ENCODE measurements around the gene LSS.
"Not testable (repeated sequence)": the region's sequence is repeated elsewhere in the genome, so short reads cannot be mapped to it uniquely, and the experiment has no call there.

Gene LSS

GRCh38 chr21:46245213-46245915 lies 16.8 kb upstream of the LSS start:
- no peak for DNase-seq

DNA sequence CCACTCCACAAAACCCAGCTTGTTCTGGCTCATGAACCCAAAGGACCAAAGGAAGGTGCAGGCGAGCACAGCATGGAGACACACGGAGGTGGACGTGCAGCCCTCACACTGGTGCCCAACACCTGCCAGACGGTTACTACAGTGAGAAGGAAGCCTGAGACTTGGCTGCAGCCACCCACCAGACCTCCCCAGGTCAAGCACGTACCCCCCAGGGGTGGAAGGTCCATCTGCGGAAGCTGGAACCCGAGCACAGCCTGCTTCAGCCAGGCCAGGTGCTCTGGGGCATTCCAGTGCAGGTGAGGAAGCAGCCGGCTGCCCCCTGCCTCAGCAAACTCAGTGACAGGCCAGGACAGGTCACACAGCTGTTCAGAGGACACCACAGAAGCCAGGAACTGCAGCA lies 16.0 kb upstream of the LSS start:
- no peak for DNase-seq

- DNase-seq = no peak
Measured at GRCh38 chr21:46243960-46244361, 15.4 kb upstream of the LSS start.

GRCh38 chr21:46243325-46243724 lies 14.8 kb upstream of the LSS start:
- DNase-seq = no peak

DNA sequence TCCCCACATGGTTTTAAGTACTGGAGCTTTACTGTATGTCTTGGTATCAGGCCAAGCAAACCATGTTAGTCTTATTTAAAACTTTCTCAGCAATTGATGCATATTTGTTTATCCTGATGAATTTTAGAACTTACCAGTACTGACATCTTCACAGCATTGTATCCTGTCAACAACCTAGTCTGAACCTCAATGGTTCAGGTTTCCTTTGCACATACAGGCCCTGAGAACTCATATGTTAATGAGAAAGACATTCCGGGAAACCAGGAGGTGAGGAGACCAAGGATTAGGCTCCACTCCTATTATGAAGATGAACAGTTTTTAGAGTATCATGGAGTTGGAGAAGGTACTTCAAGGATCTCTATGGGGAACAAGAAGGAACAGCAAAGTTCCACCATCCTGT lies 13.0 kb upstream of the LSS start:
- not testable (repeated sequence) for DNase-seq

DNA sequence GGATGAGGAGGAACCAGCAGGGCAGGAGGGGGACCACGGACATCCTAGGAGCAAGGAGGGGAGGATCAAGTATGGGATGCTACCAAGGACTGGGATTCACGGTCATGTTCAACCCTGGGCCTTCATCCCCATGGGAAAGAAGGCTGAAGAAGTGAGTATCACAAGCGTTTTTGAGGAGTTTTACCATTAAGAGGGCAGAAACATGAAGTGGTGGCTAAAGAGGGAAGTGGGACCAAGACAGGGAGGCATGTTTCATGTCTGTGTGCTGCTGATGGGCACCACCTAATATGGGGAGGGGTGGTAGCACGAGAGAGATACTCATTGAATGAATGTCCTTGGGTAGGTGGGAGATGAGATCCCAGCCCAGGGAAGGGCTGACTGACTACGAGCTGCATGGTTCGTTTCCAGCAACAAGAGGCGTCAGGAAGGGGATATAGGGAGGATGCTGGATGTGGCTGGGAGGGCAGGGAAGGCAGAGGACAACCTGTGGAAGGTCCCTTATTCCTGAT lies 11.3 kb upstream of the LSS start:
- no peak for DNase-seq

DNA sequence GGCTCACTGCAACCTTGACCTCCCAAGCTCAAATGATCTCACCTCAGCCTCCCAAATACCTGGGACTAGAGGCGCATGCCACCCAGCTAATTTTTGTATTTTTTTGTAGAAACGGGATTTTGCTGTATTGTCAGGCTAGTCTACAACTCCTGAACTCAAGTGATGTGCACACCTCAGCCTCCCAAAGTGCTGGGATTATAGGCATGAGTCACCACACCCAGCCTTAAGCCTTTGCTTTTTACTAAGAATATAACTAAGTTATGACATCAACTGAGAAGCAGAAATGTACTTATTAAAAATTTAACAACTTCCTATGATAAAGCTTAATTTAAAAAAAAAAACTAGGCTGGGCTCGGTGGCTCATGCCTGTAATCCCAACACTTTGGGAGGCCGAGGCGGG lies 8.9 kb upstream of the LSS start:
- no peak for DNase-seq

DNA sequence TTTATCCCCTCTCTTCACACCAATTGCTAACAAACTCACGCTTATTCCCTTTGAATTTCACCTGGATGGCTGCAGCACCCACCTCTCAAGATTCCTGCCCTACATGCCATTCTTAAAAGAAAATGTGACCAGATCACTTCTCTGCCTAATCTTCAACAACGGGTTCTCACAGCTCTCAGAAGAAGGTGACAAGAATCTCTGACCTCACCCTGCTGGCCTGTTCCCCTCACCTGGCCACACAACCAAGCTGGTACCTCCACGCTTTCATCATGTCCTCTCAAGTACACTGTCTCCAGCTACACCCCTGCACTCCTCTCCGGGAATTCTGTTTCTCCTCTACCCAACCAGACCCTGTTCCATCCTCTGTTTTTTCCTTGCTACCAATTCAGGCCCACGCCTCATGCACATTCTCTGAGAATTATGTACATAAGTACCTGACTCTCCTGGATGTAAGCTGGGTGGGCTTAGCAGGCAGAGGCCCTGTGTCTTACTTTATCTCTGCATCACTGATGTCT lies 5.9 kb upstream of the LSS start:
- DNase-seq = no peak

GRCh38 chr21:46229923-46230260 lies 1.3 kb upstream of the LSS start:
- no peak for DNase-seq

GRCh38 chr21:46229133-46229922 lies 754 bp upstream of the LSS start:
- no peak for DNase-seq

- DNase-seq = no peak
Measured at GRCh38 chr21:46227811-46228344, 696 bp downstream of the LSS start.

DNA sequence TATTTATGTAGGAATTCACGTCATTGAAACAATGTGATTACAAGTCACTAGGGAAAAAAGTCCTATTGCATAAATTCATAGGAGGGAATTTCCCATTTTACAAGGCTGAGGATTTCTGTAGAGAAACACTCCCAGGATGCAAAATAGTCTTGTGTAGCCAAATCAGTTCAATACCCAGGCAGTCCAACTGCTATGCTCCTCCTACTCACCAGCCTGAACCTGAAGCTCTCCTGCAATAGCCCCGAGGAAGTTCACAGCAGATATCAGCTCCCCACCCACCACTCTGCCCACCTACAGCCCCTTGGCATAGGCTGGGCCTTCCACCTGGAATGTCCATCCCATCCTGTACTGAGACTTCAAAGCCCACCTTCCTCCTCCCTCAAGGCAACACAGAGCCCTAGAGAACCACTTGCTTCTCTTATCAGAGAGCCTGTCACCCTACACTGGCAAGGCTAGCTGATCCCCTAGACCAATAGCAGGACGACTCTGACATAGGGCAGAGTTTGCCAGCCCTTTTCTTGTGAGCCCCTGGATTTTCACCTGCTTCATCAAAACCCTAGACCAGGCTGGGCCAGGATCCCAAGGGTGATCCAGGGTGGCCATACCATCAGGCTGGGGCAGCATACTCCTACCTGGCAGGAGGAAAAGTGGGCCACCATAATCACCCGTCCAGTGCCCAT lies 1.5 kb downstream of the LSS start:
- DNase-seq = no peak

- no peak for DNase-seq
Measured at GRCh38 chr21:46226146-46226545, 2.4 kb downstream of the LSS start.

DNA sequence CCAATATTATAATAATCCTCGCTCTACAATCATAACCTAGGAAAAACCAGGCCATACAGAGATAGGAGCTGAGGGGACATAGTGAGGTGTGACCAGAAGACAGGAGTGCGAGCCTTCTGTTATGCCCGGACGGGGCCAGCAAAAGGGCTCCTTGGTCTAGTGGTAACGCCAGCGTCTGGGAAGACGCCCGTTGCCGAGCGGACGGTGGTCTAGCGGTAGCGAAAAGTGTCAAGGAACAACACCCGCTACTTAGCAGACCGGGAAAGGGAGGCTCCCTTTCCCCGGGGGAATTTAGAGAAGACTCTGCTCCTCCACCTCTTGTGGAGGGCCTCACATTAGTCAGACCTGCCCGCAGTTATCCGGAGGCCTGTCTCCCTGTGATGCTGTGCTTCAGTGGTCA lies 4.9 kb downstream of the LSS start:
- DNase-seq = not testable (repeated sequence)

DNA sequence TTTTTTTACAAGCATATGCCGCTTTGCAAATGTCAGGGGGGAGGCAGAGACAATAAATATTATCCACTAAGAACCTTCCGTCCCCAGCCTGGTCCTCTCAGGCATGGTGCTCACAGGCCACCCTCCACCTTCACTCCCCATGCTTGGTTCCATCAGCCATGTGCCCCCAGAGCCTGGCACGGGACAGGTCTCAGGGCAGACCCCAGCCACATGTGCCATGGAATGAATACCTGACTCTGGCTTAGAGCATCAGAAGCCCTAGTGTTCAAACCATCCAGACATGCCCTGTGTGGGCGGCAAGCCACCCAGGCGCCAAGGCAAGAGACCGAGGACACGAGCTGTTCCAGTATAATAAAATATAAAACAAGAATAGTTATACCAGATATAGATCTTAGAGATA lies 5.4 kb downstream of the LSS start:
- DNase-seq = no peak

DNA sequence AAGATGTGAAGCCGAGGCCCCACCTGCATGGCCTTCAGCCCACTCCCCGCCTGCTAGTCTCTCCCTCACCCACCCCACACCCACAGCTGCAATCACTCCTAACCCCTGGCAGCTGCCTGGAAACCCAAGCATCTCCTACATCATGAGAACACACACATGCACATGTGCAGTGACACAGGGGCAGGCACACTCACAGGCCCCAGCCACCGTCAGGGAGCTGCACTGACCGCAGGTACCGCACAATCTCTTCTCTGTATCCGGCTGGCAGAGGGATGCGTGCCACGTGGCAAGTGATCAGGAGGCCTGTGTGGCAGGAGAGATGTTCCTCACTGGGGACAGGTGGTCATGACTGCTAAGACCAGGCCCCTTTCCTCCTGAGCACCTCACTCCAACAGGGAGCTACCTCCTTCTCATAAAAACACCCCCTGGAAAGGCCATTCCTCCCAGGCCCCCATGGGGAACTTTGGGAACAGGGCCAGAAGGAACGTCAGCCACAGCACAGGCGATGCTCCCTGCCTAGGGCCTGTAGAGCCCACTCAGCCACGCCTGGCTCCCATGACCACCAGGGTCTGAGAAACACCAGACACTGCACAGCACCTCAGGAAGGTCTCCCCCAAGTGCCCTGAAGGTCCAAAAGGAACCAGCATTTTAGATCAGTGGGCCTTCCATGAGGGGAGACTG lies 6.0 kb downstream of the LSS start:
- DNase-seq = no peak

DNA sequence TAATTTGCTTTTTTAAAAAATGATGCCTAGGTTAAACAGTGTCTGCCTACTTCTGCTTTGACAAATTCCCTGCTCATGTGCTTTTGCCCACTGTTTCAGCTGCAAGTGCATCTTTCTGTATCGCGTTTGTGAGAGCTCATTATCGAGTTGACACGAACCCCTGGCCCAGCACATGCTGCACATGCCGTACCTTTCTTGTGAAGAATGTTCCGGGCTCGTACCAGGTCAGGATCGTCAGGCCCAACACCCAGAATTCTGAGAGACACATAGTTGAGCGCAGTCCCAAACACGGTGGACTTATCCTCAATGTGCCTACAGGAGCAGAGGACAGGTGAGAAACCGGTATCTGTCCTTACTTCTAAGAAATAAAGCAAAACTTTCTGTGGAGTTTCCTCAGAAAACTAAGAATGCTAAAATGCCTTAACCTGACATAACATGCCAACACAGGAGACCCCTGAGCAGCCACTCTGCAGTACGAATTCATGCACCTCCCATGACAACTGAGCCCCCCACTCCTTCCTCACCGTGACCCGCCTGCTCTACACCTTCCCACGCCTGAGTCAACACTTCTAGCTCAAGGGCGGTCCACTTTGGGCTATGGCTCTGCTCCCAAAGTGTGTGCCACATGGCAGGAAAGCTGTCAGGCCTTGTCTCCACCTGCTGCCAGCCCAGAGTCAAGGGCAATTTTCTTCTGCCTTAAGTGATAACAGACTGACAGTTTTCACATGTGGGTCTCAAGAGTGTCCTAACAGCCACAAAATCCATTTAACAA lies 6.7 kb downstream of the LSS start:
- no peak for DNase-seq

- no peak for DNase-seq
Measured at GRCh38 chr21:46220847-46221246, 7.7 kb downstream of the LSS start.

DNA sequence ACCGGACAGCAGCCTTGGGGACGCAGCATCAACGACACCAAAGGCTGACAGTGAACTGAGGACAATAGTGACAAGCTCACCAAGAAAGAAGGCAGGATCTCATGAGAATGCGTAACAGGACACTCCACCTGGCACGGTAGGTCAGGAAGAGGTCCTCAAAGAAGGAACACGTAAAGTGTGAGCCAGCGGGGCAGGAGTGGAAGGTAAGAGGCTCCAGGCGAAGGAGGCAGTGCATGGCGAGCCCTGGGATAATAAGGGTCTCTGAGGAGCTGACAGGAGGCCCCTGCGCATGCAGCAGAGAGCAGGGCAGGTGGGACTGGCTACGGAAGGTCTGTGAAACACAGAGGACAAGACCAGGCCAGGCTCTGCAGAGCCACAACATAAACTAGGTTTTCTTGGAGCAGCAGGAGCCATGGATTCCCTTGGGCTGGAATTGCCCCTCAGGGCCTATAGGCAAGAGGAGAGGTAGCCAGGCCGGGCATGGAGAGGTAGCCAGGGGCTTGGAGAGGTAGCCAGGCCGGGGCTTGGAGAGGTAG lies 8.2 kb downstream of the LSS start:
- DNase-seq = no peak

DNA sequence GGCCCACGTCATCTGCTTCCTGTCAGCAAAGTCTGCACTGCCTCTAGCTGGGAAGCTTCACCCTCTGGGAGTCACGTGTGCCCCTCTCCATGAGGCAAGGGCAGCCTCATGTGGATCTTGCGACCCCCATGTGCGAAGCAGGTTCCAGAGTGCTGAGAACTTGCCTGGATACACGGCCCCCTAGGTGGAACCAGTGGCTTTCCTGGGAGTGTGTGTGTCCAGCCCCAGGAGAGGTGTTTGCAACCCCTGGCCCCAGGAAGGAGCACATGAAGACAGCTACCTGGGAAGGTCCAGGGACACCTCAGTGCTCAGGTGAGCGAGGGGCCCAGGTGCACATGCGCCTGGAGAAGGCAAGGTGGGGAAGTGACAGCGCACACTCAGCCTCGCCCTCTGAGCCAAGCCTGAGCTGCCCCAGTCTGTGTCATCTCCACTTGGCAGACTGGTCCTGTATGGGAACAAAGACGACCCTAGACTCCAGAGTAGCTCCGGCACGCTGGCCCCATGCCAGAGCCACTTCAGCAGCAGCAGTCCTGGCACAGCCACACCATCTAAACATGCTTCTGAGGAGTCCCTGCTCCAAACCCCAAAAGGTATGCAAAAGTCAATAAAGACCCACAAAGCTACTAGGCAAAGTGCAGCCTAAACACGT lies 8.9 kb downstream of the LSS start:
- no peak for DNase-seq

DNA sequence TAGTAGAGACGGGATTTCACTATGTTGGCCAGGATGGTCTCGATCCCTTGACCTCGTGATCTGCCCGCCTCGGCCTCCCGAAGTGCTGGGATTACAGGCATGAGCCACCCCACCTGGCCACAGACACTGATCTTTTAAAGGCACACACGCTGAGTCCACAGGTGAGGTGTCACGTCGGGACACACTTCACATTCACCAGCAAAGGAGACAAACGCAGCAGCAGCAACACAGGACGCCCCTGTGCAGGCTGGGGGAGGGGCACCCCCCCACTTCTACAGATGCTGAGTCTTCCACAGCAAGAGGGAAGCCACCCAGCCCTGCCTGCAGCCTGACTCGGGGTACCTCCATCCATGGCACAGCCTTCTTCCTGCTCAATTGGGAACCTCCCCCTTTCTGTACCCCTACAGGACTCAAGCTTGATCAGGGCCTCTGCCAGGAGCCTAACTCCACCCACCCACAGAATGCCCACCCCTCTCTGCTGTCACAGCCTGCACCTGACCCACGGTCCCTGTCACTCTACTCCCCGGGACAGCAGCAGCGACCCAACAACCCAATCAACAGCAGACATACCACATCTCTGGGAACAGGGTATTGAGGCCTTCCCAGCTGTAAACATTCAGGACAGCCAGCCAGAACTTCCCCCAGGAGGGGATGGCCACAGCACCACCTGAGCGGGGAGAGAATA lies 9.5 kb downstream of the LSS start:
- DNase-seq = no peak
